HepG2 (cell line): Measurements from ENCODE around the gene MEIOC.

Experiments used
- ARNTL ChIP-seq: sonication (generic); formaldehyde crosslinking; IDR thresholded peaks from 2 replicates; pipeline ENCODE4 v1.4.0; 2020; ENCODE audit warnings: mild to moderate bottlenecking, missing genetic modification reagents
- ATRX ChIP-seq: sonication (generic); formaldehyde crosslinking; IDR thresholded peaks from 2 replicates; pipeline ENCODE4 v1.4.0; 2020; ENCODE audit warnings: missing genetic modification reagents, borderline replicate concordance
- HDAC2 ChIP-seq: sonication (generic); formaldehyde crosslinking; IDR thresholded peaks from 2 replicates; pipeline ENCODE4 v1.4.0; 2020; ENCODE audit warnings: missing genetic modification reagents
- JUNB ChIP-seq: sonication (generic); formaldehyde crosslinking; IDR thresholded peaks from 2 replicates; pipeline ENCODE4 v1.8.0; 2022; ENCODE audit warnings: missing genetic modification reagents, mild to moderate bottlenecking, borderline replicate concordance
- RAD51 ChIP-seq: fragments of 450-650 bp; IDR thresholded peaks from 2 replicates; pipeline ENCODE4 v1.6.1; 2016; ENCODE audit warnings: borderline replicate concordance
- TCF7 ChIP-seq: sonication (generic); IDR thresholded peaks from 2 replicates; pipeline ENCODE4 v1.6.1; 2016; ENCODE audit warnings: antibody characterized with exemption, low read depth
- ZBTB1 ChIP-seq: sonication (generic); formaldehyde crosslinking; IDR thresholded peaks from 2 replicates; pipeline ENCODE4 v1.4.0; 2020; ENCODE audit warnings: missing genetic modification reagents, borderline replicate concordance
- ZNF101 ChIP-seq: sonication (generic); formaldehyde crosslinking; IDR thresholded peaks from 2 replicates; pipeline ENCODE4 v1.4.0; 2020; ENCODE audit warnings: mild to moderate bottlenecking, low read depth, missing genetic modification reagents, borderline replicate concordance
- ZNF607 ChIP-seq: sonication (generic); formaldehyde crosslinking; IDR thresholded peaks from 2 replicates; pipeline ENCODE4 v1.5.1; 2020; ENCODE audit warnings: missing genetic modification reagents, mild to moderate bottlenecking, borderline replicate concordance
- ZNF749 ChIP-seq: sonication (generic); formaldehyde crosslinking; IDR thresholded peaks from 2 replicates; pipeline ENCODE4 v1.8.0; 2022; ENCODE audit warnings: mild to moderate bottlenecking, missing genetic modification reagents, moderate library complexity, borderline replicate concordance
- TF ChIP-seq, protein P1 (sequence below): sonication (generic); formaldehyde crosslinking; IDR thresholded peaks from 2 replicates; pipeline ENCODE4 v1.4.0; 2020; ENCODE audit warnings: mild to moderate bottlenecking, missing genetic modification reagents
- TF ChIP-seq, protein P2 (sequence below): sonication (generic); formaldehyde crosslinking; IDR thresholded peaks from 2 replicates; pipeline ENCODE4 v1.5.0; 2020; ENCODE audit warnings: mild to moderate bottlenecking, missing genetic modification reagents, moderate library complexity

DNA sequence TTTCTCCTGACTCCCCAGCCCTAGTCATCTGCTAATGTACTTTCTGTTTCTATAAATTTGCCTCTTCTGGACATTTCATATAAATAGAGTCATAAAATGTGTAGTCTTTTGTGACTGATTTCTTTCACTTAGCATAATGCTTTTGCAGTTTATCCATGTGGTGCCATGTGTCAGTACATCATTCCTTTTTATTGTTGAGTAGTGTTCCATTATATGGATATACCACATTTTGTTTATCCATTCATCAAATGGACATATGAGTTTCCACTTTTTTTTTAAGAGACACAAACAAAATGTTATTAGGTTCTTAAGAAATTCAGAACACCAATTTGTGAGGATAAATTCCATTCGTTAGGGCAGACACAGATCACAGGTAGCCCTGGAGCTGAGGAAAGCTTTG is 63.2 kb downstream of the MEIOC start:
- TF ChIP-seq JUNB (CRISPR knock-in tag) (no peak), ZNF101 (CRISPR knock-in tag) (no peak), RAD51 (no peak), TCF7 (no peak), ZNF749 (CRISPR knock-in tag) (no peak), ZBTB1 (CRISPR knock-in tag) (no peak), ATRX (CRISPR knock-in tag) (no peak), ARNTL (CRISPR knock-in tag) (no peak), ZNF607 (CRISPR knock-in tag) (no peak), HDAC2 (no peak)
- TF ChIP-seq, protein P1, sequence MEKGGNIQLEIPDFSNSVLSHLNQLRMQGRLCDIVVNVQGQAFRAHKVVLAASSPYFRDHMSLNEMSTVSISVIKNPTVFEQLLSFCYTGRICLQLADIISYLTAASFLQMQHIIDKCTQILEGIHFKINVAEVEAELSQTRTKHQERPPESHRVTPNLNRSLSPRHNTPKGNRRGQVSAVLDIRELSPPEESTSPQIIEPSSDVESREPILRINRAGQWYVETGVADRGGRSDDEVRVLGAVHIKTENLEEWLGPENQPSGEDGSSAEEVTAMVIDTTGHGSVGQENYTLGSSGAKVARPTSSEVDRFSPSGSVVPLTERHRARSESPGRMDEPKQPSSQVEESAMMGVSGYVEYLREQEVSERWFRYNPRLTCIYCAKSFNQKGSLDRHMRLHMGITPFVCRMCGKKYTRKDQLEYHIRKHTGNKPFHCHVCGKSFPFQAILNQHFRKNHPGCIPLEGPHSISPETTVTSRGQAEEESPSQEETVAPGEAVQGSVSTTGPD: no peak
- TF ChIP-seq, protein P2, sequence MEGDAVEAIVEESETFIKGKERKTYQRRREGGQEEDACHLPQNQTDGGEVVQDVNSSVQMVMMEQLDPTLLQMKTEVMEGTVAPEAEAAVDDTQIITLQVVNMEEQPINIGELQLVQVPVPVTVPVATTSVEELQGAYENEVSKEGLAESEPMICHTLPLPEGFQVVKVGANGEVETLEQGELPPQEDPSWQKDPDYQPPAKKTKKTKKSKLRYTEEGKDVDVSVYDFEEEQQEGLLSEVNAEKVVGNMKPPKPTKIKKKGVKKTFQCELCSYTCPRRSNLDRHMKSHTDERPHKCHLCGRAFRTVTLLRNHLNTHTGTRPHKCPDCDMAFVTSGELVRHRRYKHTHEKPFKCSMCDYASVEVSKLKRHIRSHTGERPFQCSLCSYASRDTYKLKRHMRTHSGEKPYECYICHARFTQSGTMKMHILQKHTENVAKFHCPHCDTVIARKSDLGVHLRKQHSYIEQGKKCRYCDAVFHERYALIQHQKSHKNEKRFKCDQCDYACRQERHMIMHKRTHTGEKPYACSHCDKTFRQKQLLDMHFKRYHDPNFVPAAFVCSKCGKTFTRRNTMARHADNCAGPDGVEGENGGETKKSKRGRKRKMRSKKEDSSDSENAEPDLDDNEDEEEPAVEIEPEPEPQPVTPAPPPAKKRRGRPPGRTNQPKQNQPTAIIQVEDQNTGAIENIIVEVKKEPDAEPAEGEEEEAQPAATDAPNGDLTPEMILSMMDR (CRISPR knock-in tag): no peak
